ENCODE results near the gene SPTBN4. TPM values are rescaled to one million over a fixed set of nuclear protein-coding genes. Genes with fewer than 3 reads are reported as not detected.
A peak's percentile ranks its signal among the peaks of the same experiment; 100 is the strongest.

The SPTBN4 gene
- polyA plus RNA-seq, 1 of the 3 experiments (the other 2 are of a cell fraction): 3.1 TPM

DNA sequence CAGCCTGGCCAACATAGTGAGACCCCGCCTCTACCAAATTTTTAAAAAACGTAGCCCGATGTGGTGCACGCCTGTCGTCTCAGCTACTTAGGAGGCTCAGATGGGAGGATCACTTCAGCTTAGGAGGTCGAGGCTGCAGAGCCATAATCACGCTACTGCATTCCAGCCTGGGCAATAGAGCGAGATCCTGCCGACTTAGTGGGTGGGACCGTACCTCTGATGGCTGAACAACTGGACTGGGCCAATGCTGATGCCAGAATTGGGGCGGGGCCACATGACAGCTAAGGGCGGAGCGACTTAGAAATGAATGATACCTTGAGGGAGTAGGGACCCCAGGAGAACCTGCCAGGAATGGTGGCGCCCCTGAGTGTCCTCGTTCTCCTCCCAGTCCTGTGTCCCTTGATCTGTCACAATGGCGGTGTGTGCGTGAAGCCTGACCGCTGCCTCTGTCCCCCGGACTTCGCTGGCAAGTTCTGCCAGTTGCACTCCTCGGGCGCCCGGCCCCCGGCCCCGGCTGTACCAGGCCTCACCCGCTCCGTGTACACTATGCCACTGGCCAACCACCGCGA is 137.9 kb downstream of the SPTBN4 start (continued):
- TF ChIP-seq GABPA (IDR thresholded peaks at IDR 0.05; ENCODE audit: low read depth): no peak

- Histone ChIP-seq H3K79me2 (ENCODE audit: insufficient read depth) (no peaks in the 10 kb centered on the region), H3K4me1 (ENCODE audit: control insufficient read depth in 1 of 2, insufficient read depth in 2 of 2, low read depth in 1 of 2, low read length in 1 of 2) (peaks cover 11 to 49% of the 10 kb centered on the region in 2 experiments; a peak in 2 of 4 replicates), H3F3A (replicated peaks; ENCODE audit: insufficient read depth) (peaks cover 25% of the 10 kb centered on the region), H3K9me3 (no peaks in the 10 kb centered on the region), H4K20me1 (ENCODE audit: insufficient read depth) (no peaks in the 10 kb centered on the region), H3K27me3 (ENCODE audit: insufficient read depth) (no peaks in the 10 kb centered on the region), H3K9me2 (no peaks in the 10 kb centered on the region), H3K4me2 (peak overlapping the region; percentile 88), H3K4me3 (ENCODE audit: low read depth in 2 of 2, low read length in 1 of 2) (peak overlapping the region; percentile 52 to 62), H3K9ac (no peak overlapping the region), H3K27ac (ENCODE audit: low read depth in 2 of 2, low read length in 1 of 2) (peak overlapping the region in 1 of 2 experiments; percentile 55; a peak in 1 of 4 replicates), H3K36me3 (replicated peaks in 1 of 2; ENCODE audit: control insufficient read depth in 1 of 2, insufficient read depth in 2 of 2, low read length in 1 of 2) (no peaks in the 10 kb centered on the region), H2AFZ (ENCODE audit: low read depth) (peak overlapping the region; percentile 74; the same call in 1 of the 2 replicates)
- POLR2A ChIA-PET: interaction anchor here (0.8 to 1.2 kb wide), 2 partner anchors 11 to 35 kb away, joined by 3 read pairs; no protein-coding TSS in a partner anchor
- 7% methylated on average over 16 of the region's 71 CpGs for WGBS (ENCODE audit: low lambda C conversion rate)
- TF ChIP-seq POLR2AphosphoS5 (IDR thresholded peaks at IDR 0.05; ENCODE audit: low read depth, low read length) (0 out of 2 replicates have a peak, but pooled peaks have one; percentile 16), MXI1 (IDR thresholded peaks at IDR 0.05; ENCODE audit: low read depth, low read length) (peak; percentile 75), RAD21 (IDR thresholded peaks at IDR 0.05; ENCODE audit: low read length) (peak; percentile 53), TEAD4 (IDR thresholded peaks at IDR 0.05; ENCODE audit: borderline replicate concordance, insufficient read depth) (no peak)
- TF ChIP-seq, protein P1, sequence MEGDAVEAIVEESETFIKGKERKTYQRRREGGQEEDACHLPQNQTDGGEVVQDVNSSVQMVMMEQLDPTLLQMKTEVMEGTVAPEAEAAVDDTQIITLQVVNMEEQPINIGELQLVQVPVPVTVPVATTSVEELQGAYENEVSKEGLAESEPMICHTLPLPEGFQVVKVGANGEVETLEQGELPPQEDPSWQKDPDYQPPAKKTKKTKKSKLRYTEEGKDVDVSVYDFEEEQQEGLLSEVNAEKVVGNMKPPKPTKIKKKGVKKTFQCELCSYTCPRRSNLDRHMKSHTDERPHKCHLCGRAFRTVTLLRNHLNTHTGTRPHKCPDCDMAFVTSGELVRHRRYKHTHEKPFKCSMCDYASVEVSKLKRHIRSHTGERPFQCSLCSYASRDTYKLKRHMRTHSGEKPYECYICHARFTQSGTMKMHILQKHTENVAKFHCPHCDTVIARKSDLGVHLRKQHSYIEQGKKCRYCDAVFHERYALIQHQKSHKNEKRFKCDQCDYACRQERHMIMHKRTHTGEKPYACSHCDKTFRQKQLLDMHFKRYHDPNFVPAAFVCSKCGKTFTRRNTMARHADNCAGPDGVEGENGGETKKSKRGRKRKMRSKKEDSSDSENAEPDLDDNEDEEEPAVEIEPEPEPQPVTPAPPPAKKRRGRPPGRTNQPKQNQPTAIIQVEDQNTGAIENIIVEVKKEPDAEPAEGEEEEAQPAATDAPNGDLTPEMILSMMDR (IDR thresholded peaks at IDR 0.05): peak; percentile 35
- TF ChIP-seq, protein P2, sequence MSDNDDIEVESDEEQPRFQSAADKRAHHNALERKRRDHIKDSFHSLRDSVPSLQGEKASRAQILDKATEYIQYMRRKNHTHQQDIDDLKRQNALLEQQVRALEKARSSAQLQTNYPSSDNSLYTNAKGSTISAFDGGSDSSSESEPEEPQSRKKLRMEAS (IDR thresholded peaks at IDR 0.05; ENCODE audit: low read depth): peak; percentile 91
- CTCF ChIA-PET: interaction anchor here (0.5 to 9.6 kb wide), 12 partner anchors 13 to 82 kb away, joined by 3 to 176 read pairs (median 4); no protein-coding TSS in a partner anchor
- DNase-seq: peak; percentile 78
Observed at GRCh38 chr19:40605216-40605971, 138.6 kb downstream of the SPTBN4 start.

- H4K20me1 ChIP-seq (ENCODE audit: insufficient read depth): no peaks in the 10 kb centered on the region
- 94% methylated on average over 29 of the region's 31 CpGs for WGBS (ENCODE audit: low lambda C conversion rate)
- peaks cover 15 to 53% of the 10 kb centered on the region in 2 experiments; a peak in 2 of 4 replicates for H3K4me1 ChIP-seq (ENCODE audit: control insufficient read depth in 1 of 2, insufficient read depth in 2 of 2, low read depth in 1 of 2, low read length in 1 of 2)
- peaks cover 25% of the 10 kb centered on the region for H3F3A ChIP-seq (replicated peaks; ENCODE audit: insufficient read depth)
- no peaks in the 10 kb centered on the region for H3K9me2 ChIP-seq
- no peaks in the 10 kb centered on the region for H3K79me2 ChIP-seq (ENCODE audit: insufficient read depth)
- H3K9ac ChIP-seq: no peak overlapping the region
- no peaks in the 10 kb centered on the region for H3K36me3 ChIP-seq (replicated peaks in 1 of 2; ENCODE audit: control insufficient read depth in 1 of 2, insufficient read depth in 2 of 2, low read length in 1 of 2)
- TF ChIP-seq EZH2phosphoT487 (IDR thresholded peaks at IDR 0.05; ENCODE audit: borderline replicate concordance, low read depth): no peak
- no peak overlapping the region for H3K4me2 ChIP-seq
- no peaks in the 10 kb centered on the region for H3K27me3 ChIP-seq (ENCODE audit: insufficient read depth)
- CTCF ChIA-PET: interaction anchor here (1.0 to 4.1 kb wide), 6 partner anchors 8 to 162 kb away, joined by 3 to 42 read pairs (median 4); no protein-coding TSS in a partner anchor
- no peak for DNase-seq
- no peak overlapping the region for H3K4me3 ChIP-seq (ENCODE audit: low read depth in 2 of 2, low read length in 1 of 2)
- H3K9me3 ChIP-seq: no peaks in the 10 kb centered on the region
- POLR2A ChIA-PET: interaction anchor here (0.6 kb wide), 1 partner anchor 9 kb away, joined by 3 read pairs; no protein-coding TSS in a partner anchor
- H3K27ac ChIP-seq (ENCODE audit: low read depth in 2 of 2, low read length in 1 of 2): no peak overlapping the region
- H2AFZ ChIP-seq (ENCODE audit: low read depth): no peak overlapping the region
Observed at GRCh38 chr19:40607311-40608239, 140.8 kb downstream of the SPTBN4 start.
